Neural cell (in vitro differentiated cells): ENCODE measurements around the gene KLF16. TPM values are rescaled to one million over a fixed set of nuclear protein-coding genes. Genes with fewer than 3 reads are reported as not detected.
"Not testable (repeated sequence)": the region's sequence is repeated elsewhere in the genome, so short reads cannot be mapped to it uniquely, and the experiment has no call there.

Experiments
- H2AFZ ChIP-seq: fragments of 200-600, 300-800 bp; sonication (generic), shearing (Covaris generic); 2 replicates; pipeline ENCODE4 v1.6.0; 2014; ENCODE audit warnings: low read depth, mild to moderate bottlenecking, antibody characterized with exemption, low read length, moderate library complexity
- H3F3A ChIP-seq: fragments of 200-600 bp; shearing (Covaris generic); 2 replicates; pipeline ENCODE4 v1.6.1; 2016; ENCODE audit warnings: mild to moderate bottlenecking, moderate library complexity, mixed read lengths, antibody characterized with exemption, low read length; ENCODE audit not compliant: insufficient read depth, poor library complexity, severe bottlenecking
- H3K27ac ChIP-seq: fragments of 200-600, 300-800 bp; sonication (generic), shearing (Covaris generic); 2 replicates; pipeline ENCODE4 v1.5.1; 2014; ENCODE audit warnings: mild to moderate bottlenecking, low read length, moderate library complexity
- H3K27me3 ChIP-seq: fragments of 300-800, 200-600 bp; sonication (generic), shearing (Covaris generic); 2 replicates; pipeline ENCODE4 v1.6.0; 2014; ENCODE audit warnings: mild to moderate bottlenecking, low read depth, low read length, moderate library complexity; ENCODE audit not compliant: insufficient read depth
- H3K36me3 ChIP-seq: fragments of 300-800, 200-600 bp; sonication (generic), shearing (Covaris generic); 2 replicates; pipeline ENCODE4 v1.5.1; 2014; ENCODE audit warnings: mild to moderate bottlenecking, antibody characterized with exemption, low read length, moderate library complexity; ENCODE audit not compliant: insufficient read depth
- H3K4me2 ChIP-seq: fragments of 300-800, 200-600 bp; sonication (generic), shearing (Covaris generic); 2 replicates; pipeline ENCODE4 v1.6.0; 2014; ENCODE audit warnings: mild to moderate bottlenecking, low read length
- H3K4me3 ChIP-seq: fragments of 300-800, 200-600 bp; sonication (generic), shearing (Covaris generic); 2 replicates; pipeline ENCODE4 v1.5.1; 2014; ENCODE audit warnings: mild to moderate bottlenecking, low read length, moderate library complexity
- H3K79me2 ChIP-seq: fragments of 200-600 bp; shearing (Covaris generic); replicated peaks from 2 replicates; pipeline ENCODE4 v1.6.0; 2014; ENCODE audit warnings: mild to moderate bottlenecking, low read length, moderate library complexity; ENCODE audit not compliant: insufficient read depth
- H3K9ac ChIP-seq: fragments of 300-800, 200-600 bp; sonication (generic), shearing (Covaris generic); 2 replicates; pipeline ENCODE4 v1.6.1; 2016; ENCODE audit warnings: mild to moderate bottlenecking, low read length, mixed read lengths
- H3K9me2 ChIP-seq: fragments of 200-600 bp; shearing (Covaris generic); 2 replicates; pipeline ENCODE4 v1.6.1; 2016; ENCODE audit warnings: mild to moderate bottlenecking, low read length, mixed read lengths; ENCODE audit not compliant: insufficient read depth
- H3K9me3 ChIP-seq: fragments of 200-600, 300-800 bp; sonication (generic), shearing (Covaris generic); 2 replicates; pipeline ENCODE4 v1.6.1; 2016; ENCODE audit warnings: mild to moderate bottlenecking, mixed run types, low read length, moderate library complexity, mixed read lengths
- H4K20me1 ChIP-seq: fragments of 200-600 bp; shearing (Covaris generic); 2 replicates; pipeline ENCODE4 v1.6.1; 2016; ENCODE audit warnings: mild to moderate bottlenecking, mixed run types; ENCODE audit not compliant: insufficient read depth
- CTCF ChIP-seq: fragments of 450-650 bp; IDR thresholded peaks from 2 replicates; pipeline ENCODE4 v1.5.1; 2014; ENCODE audit warnings: antibody characterized with exemption, mild to moderate bottlenecking, moderate library complexity; ENCODE audit not compliant: poor library complexity, severe bottlenecking
- EP300 ChIP-seq: fragments of 450-650 bp; conservative IDR thresholded peaks from 2 replicates; pipeline ENCODE4 v1.6.1; 2014; ENCODE audit warnings: antibody characterized with exemption, mild to moderate bottlenecking, moderate library complexity; ENCODE audit not compliant: poor library complexity, severe bottlenecking
- MXI1 ChIP-seq: fragments of 450-650 bp; conservative IDR thresholded peaks from 2 replicates; pipeline ENCODE4 v1.6.1; 2014; ENCODE audit warnings: antibody characterized with exemption, mild to moderate bottlenecking; ENCODE audit not compliant: poor library complexity, severe bottlenecking
- POLR2AphosphoS5 ChIP-seq: IDR thresholded peaks from 2 replicates; pipeline ENCODE4 v1.6.1; 2012
- REST ChIP-seq: IDR thresholded peaks from 2 replicates; pipeline ENCODE4 v1.6.1; 2012; ENCODE audit warnings: borderline replicate concordance
- SMC3 ChIP-seq: fragments of 450-650 bp; conservative IDR thresholded peaks from 2 replicates; pipeline ENCODE4 v1.6.1; 2014; ENCODE audit warnings: antibody characterized with exemption, mild to moderate bottlenecking, moderate library complexity; ENCODE audit not compliant: poor library complexity
- TAF1 ChIP-seq: IDR thresholded peaks from 2 replicates; pipeline ENCODE4 v1.6.1; 2012; ENCODE audit warnings: low read depth
- polyA plus RNA-seq: library from polyadenylated mRNA; depleted of rRNA; stranded (reverse); fragments of >200 nt; gene quantifications from 2 replicates; pipeline ENCODE4 v1.2.3, GENCODE V29; 2014

Gene KLF16
- polyA plus RNA-seq, 1 donor from 2014 or later: 3.5 TPM

- peak within 1 kb of the TSS; percentile 61 for H3K27ac ChIP-seq
Measured at GRCh38 chr19:1885398-1886119, 22.2 kb upstream of the KLF16 start, which contains the start of gene ABHD17A. Gene ABHD17A (minus strand): TSS chr19:1885496. CDS start chr19:1881566, 3,930 bp downstream.

GRCh38 chr19:1884719-1885334, 21.4 kb upstream of the KLF16 start:
- Histone ChIP-seq H3F3A (no peaks in the 10 kb centered on the region), H3K27ac (peak overlapping the region; percentile 61), H3K27me3 (no peaks in the 10 kb centered on the region), H3K79me2 (peaks cover 27% of the 10 kb centered on the region), H3K9me3 (no peaks in the 10 kb centered on the region), H3K4me3 (peak overlapping the region; percentile 98), H3K36me3 (no peaks in the 10 kb centered on the region), H3K4me2 (peak overlapping the region; percentile 83), H4K20me1 (peaks cover 8% of the 10 kb centered on the region), H3K9me2 (no peaks in the 10 kb centered on the region), H3K9ac (peak overlapping the region; percentile 88), H2AFZ (no peak overlapping the region)
- TF ChIP-seq REST (peak; percentile 45), CTCF (no peak)

More at GRCh38 chr19:1885398-1886119, 22.2 kb upstream of the KLF16 start, which contains the start of gene ABHD17A:
- H3K36me3 ChIP-seq, H3K9me2 ChIP-seq, H2AFZ ChIP-seq, H3F3A ChIP-seq, H3K27me3 ChIP-seq, H4K20me1 ChIP-seq, H3K9me3 ChIP-seq: not testable (repeated sequence)
- Histone ChIP-seq H3K9ac (peak within 1 kb of the TSS; percentile 88), H3K79me2 (peaks cover 27% of the 10 kb centered on the region), H3K4me2 (peak within 1 kb of the TSS; percentile 83), H3K4me3 (peak within 1 kb of the TSS; percentile 98)
- TF ChIP-seq TAF1: peak; percentile 52
- TF ChIP-seq POLR2AphosphoS5: peak; percentile 83

- Histone ChIP-seq H2AFZ (no peak overlapping the region), H3K27ac (peak overlapping the region; percentile 61)
Measured at GRCh38 chr19:1884291-1884718, 20.9 kb upstream of the KLF16 start.

More at GRCh38 chr19:1884291-1884718, 20.9 kb upstream of the KLF16 start:
- H3K27me3 ChIP-seq: no peaks in the 10 kb centered on the region
- H3K9me3 ChIP-seq: no peaks in the 10 kb centered on the region
- peaks cover 8% of the 10 kb centered on the region for H4K20me1 ChIP-seq
- H3K4me2 ChIP-seq: peak overlapping the region; percentile 83
- peaks cover 27% of the 10 kb centered on the region for H3K79me2 ChIP-seq
- peak overlapping the region; percentile 98 for H3K4me3 ChIP-seq
- H3F3A ChIP-seq: no peaks in the 10 kb centered on the region
- H3K9me2 ChIP-seq: no peaks in the 10 kb centered on the region
- no peaks in the 10 kb centered on the region for H3K36me3 ChIP-seq
- TF ChIP-seq EP300 (no peak), MXI1 (no peak), SMC3 (no peak)
- H3K9ac ChIP-seq: peak overlapping the region; percentile 88
